Fibroblast of upper back skin (primary cell): ENCODE measurements around the gene OR51A7.

Experiments
- DNase-seq: peaks from one replicate; pipeline ENCODE4 v3.0.0-alpha.2; 2013

Gene OR51A7

GRCh38 chr11:4957396-4957795 is 53.8 kb downstream of the OR51A7 start:
- no peak for DNase-seq
